ENCODE measurements around the gene RRAS. TPM values are rescaled to one million over a fixed set of nuclear protein-coding genes. Genes with fewer than 3 reads are reported as not detected.

The RRAS gene
- polyA plus RNA-seq, 1 of the 3 experiments (the other 2 are of a cell fraction): 141 TPM

GRCh38 chr19:49615861-49616260 is 24.1 kb downstream of the RRAS start:
- H3K4me2 ChIP-seq: no peak overlapping the region
- no peak for DNase-seq
- TF ChIP-seq CHD2 (IDR thresholded peaks at IDR 0.05; ENCODE audit: low read length, partially characterized antibody) (no peak), NFIC (IDR thresholded peaks at IDR 0.05; ENCODE audit: borderline replicate concordance) (no peak), USF2 (IDR thresholded peaks at IDR 0.05; ENCODE audit: borderline replicate concordance, low read depth, low read length) (no peak), ZBTB33 (IDR thresholded peaks at IDR 0.05; ENCODE audit: borderline replicate concordance, low read depth) (no peak), ELF1 (IDR thresholded peaks at IDR 0.05) (no peak), EP300 (IDR thresholded peaks at IDR 0.05; ENCODE audit: borderline replicate concordance in 1 of 2, low read depth in 1 of 2, low read length in 1 of 2) (no peak), RAD21 (IDR thresholded peaks at IDR 0.05; ENCODE audit: low read length) (no peak), RXRA (IDR thresholded peaks at IDR 0.05; ENCODE audit: borderline replicate concordance, low read depth) (no peak), TEAD4 (IDR thresholded peaks at IDR 0.05; ENCODE audit: borderline replicate concordance, insufficient read depth) (no peak), MXI1 (IDR thresholded peaks at IDR 0.05; ENCODE audit: low read depth, low read length) (no peak), NRF1 (IDR thresholded peaks at IDR 0.05; ENCODE audit: low read depth, low read length) (no peak), GATA2 (CRISPR knock-in tag; IDR thresholded peaks at IDR 0.05) (no peak), RFX5 (IDR thresholded peaks at IDR 0.05; ENCODE audit: low read length) (no peak), POLR2AphosphoS5 (IDR thresholded peaks at IDR 0.05; ENCODE audit: low read depth, low read length) (no peak), REST (IDR thresholded peaks at IDR 0.05; ENCODE audit: low read depth, low read length) (no peak), GABPA (IDR thresholded peaks at IDR 0.05; ENCODE audit: low read depth) (no peak)
- no peaks in the 10 kb centered on the region for H3K9me2 ChIP-seq
- no peak overlapping the region for H3K4me3 ChIP-seq (ENCODE audit: low read depth in 2 of 2, low read length in 1 of 2)
- no peaks in the 10 kb centered on the region for H3K9me3 ChIP-seq
- H2AFZ ChIP-seq (ENCODE audit: low read depth): no peak overlapping the region
- peaks cover 38% of the 10 kb centered on the region for H4K20me1 ChIP-seq (ENCODE audit: insufficient read depth)
- CTCF ChIA-PET: interaction anchor here (1.4 kb wide), 1 partner anchor 57 kb away, joined by 4 read pairs; no protein-coding TSS in a partner anchor
- H3K9ac ChIP-seq: no peak overlapping the region
- peaks cover 23 to 35% of the 10 kb centered on the region in 2 experiments for H3K36me3 ChIP-seq (replicated peaks in 1 of 2; ENCODE audit: control insufficient read depth in 1 of 2, insufficient read depth in 2 of 2, low read length in 1 of 2)
- H3F3A ChIP-seq (replicated peaks; ENCODE audit: insufficient read depth): peaks cover 12% of the 10 kb centered on the region
- POLR2A ChIA-PET: interaction anchor here (0.9 kb wide), 1 partner anchor 18 kb away, joined by 3 read pairs; no protein-coding TSS in a partner anchor
- peaks cover 0 to 14% of the 10 kb centered on the region in 2 experiments; a peak in 3 of 4 replicates for H3K4me1 ChIP-seq (ENCODE audit: control insufficient read depth in 1 of 2, insufficient read depth in 2 of 2, low read depth in 1 of 2, low read length in 1 of 2)
- H3K27ac ChIP-seq (ENCODE audit: low read depth in 2 of 2, low read length in 1 of 2): no peak overlapping the region
- H3K27me3 ChIP-seq (ENCODE audit: insufficient read depth): no peaks in the 10 kb centered on the region
- H3K79me2 ChIP-seq (ENCODE audit: insufficient read depth): peaks cover 68% of the 10 kb centered on the region
- WGBS (ENCODE audit: low lambda C conversion rate): 97% methylated on average over 21 of the region's 23 CpGs

Measured in SK-N-SH (cell line).